SHP77 (cell line): Measurements from ENCODE around the gene GLP1R.

Source experiments
- DNase-seq, 2 experiments: peaks; one replicate each; lab custom pipeline; 2025; lab: John Stamatoyannopoulos, UW

Gene GLP1R

DNA sequence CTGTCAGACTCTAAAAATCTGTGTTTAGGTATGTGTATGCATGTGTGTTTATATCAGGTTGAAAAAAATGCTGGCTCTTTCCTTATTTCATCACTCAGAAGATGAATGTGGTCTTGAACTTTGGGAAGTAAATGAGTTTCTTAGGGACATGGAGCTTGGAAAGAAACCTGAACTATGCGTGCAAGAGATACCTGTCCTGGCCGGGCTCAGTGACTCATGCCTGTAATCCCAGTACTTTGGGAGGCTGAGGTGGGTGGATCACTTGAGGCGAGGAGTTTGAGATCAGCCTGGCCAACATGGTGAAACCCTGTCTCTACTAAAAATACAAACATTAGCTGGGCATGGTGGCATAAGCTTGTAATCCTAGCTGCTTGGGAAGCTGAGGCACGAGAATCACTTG, 4.4 kb upstream of the GLP1R start:
- no peak for DNase-seq

DNA sequence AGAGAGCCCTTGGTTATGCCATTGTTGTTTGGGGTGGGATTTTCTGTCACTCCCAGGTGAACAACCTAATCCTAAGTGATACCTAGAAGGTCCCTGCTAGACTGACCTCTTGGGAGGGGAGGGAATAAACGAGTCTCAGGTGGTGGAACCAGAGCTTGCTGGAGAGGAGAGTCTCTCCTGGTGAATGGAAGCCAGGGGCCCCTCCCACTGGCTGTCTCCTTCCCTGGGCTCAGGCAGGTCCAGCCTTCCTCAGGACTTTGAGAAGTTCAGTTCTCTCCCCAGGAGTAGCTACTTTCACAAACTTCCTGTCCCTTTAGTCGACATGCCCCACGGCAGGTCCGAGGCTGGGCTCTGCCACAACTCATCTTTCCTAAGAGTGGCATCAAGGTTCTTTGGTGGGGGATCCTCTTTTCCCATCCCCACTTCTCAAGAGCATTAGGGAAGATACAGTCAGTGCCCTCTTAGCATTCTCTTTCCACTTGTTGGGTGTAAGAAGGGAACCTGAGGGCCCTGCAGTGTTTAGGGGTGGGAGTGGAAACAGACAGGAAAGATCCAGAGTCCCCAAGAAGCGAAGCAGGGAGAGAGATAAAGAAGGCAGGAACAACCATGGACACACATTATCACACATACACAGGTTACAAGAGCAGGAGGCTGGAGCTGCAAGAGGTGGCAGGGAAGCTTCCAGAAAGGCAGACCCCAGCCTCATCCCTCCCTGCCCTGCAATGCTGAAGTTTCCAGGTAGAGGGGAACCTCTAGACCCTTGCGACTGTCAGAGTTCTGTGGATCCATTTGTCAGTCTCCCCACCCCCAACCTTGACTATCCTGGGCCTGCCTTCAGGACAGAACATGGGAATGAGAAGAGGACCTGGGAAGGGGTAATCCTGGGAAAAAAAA, 900 bp upstream of the GLP1R start:
- no peak for DNase-seq

DNA sequence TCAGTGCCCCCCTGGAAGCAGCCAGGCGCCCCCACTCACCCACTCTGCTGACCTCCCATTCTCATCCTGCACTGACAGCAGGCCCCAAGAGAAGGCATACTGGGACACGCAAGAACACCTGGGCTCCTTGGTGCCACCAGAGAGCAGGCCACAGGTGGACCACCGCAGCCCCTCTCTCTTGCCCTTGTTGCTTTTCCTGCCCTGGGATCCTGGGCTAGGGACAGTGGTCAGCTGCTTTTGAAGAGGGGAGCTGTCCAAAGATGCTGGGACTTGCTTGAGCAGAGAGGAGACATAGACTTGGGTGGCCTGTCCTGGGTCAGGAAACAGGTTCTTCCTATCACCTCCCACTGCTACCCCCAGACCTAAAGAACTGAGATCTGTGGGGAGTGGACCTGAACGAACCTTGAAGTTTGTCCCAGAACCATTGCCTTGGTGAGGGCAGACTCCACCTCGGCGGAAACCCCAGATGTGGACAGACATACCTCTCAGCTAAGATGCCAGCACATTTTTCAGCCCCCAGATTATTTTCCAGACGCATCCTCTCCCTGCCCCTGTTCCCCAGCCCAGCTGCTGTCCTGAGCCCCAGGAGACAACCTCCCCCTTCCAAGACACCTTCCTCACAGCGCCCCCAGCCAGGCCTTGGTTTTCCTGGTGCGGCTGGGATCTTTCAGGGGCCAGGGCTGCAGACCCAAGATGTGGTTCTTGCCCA, 1.1 kb downstream of the GLP1R start:
- DNase-seq: no peak

DNA sequence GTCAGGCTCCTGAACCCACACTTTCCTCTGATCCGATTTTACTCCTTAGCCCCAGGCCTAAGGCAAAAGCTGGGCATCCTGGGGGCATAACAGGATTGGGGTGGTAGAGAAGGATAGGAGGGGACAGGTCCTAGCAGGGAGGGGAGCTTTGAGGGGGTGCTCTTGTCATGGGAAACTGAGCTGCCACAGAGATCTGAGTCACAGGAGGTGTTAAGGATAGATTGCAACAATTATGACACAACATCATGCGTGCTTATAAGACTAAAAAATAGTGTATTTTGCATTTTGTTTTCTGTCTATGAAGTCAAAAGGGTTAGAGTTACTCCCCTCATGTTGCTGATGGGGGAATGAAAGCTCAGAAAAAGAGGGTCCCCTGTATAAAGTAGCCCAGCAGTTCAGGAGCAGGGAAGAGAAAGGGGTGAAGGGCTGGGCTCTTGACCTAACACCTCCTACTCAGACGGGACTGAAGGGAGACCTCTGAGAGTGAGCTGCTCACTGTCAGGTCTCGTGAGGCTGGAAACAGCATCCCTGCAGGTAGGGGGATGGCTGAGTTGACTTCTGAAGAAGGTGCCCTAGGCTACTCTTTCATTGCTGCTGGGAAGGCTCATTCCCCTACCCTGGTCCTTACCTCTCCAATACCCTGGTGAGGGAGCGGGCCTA, 2.0 kb downstream of the GLP1R start:
- DNase-seq: no peak

DNA sequence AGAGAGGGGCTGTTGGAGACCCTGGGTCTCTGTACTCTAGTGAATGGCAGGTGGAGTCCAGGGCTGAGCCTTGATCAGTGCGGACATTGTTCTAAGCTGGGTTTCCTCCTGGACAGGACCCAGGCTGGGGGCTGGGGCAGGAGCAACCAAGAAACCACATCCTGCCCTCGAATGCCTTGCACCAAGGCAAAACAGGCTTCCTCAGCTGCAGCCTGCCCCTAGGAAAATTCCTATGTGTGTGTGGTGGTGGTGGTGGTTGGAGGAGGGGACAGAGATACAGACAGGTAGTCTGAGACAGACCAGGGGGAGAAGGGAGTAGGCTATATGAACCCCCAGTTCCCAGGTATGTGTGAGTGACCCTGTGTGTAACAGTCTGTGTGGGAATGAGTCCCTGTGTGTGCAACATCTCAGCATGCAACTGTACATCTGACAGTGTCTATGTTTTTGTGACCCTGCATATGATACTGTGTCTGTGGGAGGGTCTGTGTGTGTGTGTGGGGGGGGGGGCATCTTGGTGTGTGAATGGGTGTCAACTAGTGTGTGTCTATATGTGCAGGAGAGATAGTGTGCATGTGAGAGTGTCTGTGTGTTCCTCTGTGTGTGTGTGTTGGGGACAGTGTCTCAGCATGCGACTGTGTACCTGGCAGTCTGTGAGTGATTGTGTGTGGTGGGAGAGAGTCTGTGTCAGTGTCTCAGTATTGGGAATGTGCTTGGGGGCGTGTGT, 3.0 kb downstream of the GLP1R start:
- no peak for DNase-seq

DNA sequence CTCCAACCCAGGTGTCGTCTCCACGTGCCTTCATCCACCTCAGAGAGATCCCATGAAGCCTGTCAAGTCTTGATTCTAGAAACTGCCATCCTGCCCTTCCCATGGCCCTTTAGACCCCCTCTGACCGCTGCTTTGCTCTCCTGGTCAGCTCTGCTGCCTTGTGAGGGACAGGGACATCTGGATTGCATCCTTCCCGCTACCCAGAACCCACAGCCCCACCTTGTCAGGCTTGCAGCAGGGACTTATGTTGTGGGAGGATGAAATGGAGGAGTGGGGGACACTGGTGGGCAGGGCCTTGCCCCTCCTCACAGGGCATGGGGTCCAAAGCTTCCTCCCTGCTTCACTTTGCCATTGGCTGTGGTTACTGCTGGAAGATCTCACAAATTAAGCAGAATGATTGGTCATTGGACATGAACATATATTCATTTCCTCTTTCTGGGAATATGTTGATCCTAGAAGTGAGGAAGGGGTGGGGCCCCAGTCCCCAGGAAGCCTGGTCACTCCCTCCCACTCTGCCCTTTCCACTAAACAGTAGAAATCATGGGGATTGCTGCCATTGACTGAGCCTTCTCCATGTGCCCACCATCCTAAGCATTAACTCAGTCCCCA, 4.5 kb downstream of the GLP1R start:
- no peak for DNase-seq

DNA sequence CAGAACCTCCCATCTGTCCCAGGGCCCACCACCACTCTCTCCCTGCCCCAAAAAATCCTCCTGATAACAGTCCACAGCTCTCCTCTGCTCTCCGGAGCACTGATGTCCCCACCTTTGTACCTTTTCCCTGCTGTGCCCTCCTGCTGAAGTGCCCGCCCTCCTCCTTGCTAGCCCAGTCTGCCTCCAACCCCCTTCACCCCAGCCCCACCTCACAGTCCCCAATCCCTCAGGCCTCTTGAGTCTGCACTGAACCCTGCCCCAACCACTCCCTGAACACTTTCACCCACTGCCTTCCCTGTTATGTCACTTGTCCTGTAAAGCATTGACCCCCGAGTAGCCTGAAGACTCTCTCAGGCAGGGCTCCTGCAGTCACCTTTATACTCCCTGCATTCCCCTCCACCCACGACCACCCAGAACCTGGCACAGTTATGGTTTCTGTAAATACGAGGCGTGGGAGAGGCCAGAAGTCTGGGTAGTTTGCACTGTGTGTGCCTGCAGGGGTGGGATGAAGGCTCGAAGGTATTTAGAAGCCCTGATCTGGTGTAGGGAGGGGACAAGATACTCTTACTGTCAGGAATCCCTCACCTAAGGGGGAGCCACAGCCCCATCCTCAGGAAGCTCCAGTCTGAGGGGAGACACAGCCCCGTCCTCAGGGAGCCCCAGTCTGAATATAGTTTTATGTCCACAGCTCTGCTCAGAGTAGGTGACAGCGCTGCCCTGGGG, 5.4 kb downstream of the GLP1R start:
- DNase-seq: no peak

DNA sequence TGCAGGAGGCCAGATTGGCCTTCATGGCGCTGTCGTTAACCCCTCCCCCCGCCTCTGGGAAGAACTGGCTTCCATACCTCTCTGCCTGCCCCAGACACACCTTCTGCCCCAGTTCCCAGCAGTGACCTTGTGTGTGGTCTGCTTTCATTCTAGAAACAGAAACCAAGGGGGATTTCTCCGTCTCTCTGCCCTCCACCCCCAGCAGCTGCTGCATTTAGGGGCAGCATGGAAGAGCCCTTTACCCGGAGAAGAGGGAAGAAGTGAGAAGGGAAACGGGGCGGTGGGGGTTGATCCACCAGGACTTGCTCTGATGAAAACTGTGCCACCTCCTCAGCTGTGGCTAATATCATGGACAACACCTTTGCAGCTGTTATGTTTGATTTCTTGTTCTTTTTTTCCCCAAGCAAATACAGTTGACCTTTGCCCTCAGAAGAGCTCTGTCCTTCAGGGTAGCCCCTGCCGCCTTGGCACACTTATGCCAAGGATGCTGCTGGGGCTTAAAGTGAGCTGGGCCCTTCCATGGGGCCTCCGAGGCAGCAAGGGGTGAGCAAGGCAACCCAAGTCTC, 6.1 kb downstream of the GLP1R start:
- DNase-seq: no peak

DNA sequence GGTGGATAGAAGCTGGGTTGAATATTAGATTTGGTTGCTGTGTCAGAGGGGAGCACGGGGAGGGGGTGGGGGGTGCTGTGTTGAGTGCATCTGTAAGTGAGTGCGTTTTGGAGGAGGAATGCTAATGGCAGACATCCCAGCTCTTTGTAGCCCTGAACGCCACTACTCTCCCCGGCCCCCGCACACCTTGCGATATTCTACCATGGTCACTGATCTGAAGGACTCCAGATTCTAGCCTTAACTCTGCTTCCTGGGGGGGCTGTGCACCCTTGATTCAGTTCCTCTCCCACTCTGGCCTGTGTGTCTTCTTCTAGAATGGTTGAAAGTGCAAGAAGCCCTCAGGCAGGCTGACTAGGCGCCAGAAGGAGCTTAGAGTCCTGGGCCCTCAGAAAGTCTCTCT, 7.1 kb downstream of the GLP1R start:
- DNase-seq: no peak

DNA sequence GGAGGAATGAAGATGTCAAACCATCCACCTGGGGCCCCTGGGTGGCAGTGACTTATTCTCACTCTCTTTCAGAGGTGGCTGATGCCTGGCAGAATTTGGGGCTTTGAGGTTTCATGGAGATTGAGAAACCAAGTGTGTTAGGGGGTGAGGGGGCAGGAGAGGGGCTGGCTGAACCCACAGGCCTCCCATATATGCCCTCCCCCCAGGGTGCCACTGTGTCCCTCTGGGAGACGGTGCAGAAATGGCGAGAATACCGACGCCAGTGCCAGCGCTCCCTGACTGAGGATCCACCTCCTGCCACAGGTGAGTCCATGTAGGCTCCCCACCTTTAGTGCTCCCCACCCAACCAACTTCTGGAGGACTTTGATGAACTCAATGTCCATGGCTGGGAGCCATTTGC, 7.6 kb downstream of the GLP1R start:
- DNase-seq: no peak

DNA sequence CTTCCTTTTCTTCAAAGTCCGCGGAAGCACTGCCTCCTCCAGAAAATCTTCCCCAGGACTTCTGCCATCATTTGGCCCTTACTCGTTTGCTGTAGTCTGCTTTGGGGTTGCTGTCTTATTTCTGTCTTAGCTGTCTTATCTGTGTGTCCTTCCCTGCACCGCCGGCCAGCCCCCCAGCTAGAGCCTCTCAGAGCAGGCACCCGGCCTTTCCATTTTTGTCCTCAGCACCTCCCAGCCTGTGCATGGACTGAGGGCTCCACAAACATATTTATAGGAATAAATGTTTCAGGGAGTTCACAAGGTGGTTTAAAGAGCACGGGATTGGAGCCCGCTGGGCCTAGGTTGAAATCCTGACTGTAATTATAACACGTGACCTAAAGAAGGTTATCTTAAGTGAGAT, 8.1 kb downstream of the GLP1R start:
- no peak for DNase-seq

DNA sequence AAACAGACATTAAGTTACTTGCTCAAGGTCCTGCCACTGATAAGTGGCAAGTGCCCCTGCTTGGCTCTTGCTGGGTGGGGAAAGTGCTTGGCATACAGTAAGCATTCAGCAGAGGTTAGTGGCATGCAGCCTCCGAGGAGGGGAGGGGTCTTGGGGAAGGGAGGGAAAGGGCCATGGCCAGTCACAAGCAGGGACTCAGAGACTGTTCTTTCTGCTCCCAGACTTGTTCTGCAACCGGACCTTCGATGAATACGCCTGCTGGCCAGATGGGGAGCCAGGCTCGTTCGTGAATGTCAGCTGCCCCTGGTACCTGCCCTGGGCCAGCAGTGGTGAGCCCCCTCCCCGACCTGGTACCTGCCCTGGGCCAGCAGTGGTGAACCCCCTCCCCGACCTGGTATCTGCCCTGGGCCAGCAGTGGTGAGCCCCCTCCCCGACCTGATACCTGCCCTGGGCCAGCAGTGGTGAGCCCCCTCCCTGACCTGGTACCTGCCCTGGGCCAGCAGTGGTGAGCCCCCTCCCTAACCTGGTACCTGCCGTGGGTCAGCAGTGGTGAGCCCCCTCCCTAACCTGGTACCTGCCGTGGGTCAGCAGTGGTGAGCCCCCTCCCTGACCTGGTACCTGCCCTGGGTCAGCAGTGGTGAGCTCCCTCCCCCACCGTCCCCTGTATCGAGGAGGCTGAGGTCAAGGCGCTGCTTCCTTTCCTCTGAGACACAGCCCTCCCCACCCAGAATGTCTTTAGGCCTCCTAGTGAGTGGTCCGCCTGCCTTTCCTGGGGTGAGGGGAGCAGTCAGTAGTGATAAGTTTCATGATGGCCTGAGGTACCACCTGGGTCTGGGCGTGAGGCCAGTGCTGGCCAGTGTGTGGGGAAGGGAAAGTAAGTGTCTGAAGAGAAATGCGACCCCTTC, 8.9 kb downstream of the GLP1R start:
- no peak for DNase-seq

DNA sequence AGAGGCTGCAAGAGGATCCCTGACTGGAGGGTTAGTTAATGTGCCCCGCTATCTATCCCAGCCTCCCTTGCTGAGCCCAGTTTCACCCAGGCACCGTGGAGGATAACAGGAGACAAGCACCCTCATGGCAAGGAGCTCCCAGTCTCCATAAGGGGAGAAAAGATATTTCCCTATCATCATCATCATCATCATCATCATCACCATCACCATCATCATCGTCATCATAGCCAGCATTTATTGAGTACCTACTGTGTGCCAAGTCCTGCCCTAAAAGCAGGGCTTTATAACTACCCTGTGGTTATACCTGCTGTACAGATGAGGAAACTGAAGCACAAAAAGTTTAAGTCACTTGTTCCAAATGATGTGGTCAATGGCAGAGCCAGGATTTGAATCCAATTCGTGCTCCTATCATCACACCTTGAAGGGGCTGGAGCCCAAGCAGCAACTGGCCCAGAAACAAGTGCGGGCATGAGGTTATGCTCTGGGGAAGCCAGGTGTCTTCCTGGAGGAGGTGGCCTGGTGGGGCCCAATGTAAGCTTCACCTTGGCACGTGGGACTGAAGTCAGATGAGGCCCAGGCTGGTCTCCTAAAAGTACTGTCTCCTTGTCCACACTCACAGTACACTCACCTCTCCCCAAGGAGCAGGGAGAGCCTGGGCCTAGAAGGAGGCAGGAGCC, 10.0 kb downstream of the GLP1R start:
- DNase-seq: no peak

DNA sequence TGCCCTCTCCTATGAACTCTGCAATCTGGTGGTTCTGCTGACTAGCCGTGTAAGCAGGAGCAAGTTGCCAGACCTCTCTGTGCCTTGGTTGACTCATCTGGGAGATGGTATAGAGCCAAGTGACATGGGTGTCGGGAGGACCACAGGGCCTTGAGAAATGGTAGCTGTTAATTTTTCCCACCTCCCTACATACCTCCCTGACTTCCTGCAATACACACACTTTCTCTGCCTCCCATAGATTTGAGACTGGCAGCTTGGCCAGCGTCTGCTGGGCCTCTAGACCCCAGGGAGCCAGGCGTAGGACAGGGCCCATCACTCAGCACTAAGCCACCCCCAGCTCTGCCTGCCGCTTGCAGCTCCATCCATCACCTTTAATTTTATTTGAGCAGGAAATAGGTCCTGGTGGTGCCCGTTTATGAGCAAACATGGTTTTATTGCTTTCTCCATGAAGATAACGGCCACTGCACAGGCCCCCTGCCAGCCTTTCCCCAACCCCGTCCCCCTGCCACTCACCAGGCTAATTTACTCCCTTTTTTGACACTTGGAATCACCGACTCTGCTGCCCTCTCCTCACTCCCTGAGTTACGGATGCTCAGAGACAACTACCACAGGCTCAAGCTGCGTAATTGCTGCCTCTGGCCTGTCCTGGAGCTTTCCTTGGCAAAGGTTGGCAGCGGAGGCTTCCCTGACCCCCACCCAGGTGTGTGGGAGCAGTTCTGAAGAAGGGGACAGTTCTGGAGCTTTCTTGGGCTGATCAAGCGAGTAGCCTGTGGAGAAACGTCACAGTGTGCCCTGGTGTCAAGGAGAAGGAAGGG, 11.1 kb downstream of the GLP1R start:
- DNase-seq: no peak

DNA sequence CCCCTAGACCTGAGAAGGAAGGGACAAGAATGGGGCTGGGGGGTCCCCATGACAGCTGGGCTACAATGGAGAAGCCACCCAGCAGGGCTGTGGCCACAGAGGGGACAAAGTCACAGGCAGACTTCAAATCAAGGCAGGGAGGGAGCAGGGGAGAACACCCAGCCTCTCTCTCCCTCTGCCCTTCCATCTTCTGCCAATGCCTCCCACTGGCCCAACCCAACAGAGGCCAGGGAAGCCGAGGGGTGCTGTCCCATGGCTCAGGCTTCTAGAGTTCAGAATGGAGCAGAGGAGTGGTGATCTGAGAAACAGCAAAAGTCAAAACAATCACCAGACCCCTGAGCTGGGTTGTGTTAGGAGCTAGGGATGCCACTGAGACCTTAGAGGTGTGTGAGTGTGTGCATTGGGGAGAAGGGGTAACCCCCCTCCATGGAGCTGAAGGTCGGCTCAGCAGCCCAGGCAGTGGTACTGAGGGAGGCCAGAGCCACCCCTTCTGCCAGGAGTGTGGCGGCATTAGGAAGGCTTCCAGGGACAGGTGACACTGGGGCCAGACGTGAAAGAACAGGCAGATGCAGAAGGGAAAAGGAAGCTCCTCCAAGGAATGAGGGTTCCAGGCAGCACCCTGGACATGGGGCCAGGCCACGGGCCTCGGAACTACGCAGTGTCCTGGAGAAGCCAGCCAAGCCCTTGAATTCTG, 12.0 kb downstream of the GLP1R start:
- DNase-seq: no peak

DNA sequence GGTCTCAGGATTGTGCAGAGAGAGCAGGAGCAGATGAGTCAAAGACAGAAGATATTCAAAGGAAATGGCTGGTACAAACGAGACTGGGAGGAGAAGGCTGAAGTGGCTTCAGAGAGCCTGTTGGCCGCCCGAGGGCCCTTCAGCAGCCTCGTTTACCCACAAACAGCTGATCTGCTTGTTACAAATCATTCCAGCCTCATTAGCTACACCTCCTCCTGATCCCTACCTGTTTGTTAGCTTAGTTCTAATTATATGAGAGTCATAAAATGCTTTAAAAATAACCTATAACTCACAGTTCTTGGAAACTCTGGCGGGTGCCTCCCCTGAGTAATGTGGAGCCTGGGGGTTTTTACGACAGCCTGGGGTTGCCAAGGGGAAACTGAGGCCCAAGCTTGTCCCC, 12.6 kb downstream of the GLP1R start:
- DNase-seq: no peak

DNA sequence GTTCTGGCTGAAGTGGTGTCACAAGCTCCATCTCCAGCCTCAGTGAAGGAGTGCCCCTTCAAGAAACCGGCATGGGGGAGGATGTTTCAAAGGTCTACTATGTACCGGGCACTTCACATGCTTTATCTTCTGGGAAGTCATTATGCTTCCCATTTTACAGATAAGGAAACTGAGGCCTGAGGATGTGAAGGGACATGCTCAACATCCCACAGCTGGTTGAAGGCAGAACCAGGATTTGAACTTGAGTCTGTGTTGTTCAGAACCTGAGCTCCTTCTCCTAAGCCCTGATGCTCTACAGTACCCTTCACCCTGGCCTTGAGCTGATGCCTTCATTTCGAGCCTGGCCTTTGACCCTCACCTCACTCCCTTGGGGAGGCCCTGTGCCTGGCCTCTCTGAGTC, 13.0 kb downstream of the GLP1R start:
- no peak for DNase-seq
